ENCODE results near the gene VIM. TPM values are rescaled to one million over a fixed set of nuclear protein-coding genes. Genes with fewer than 3 reads are reported as not detected.

Gene VIM
- total and polyA plus RNA-seq, 10 of the 15 experiments (the other 5 are each of a cell fraction or from before 2014, with no cell fraction given): 44.2 to 287 (median 188) TPM

- Histone ChIP-seq H3K9me3 (replicated peaks; ENCODE audit: control insufficient read depth, insufficient read depth, low read length) (no peaks in the 10 kb centered on the region; the same call in 2 of the 3 replicates), H2AFZ (ENCODE audit: control insufficient read depth, low read depth, low read length) (no peak overlapping the region), H3K27ac (ENCODE audit: control insufficient read depth, insufficient read depth) (no peak overlapping the region), H3K27me3 (replicated peaks in 1 of 2; ENCODE audit: control insufficient read depth in 2 of 2, insufficient read depth in 2 of 2, low read length in 1 of 2) (no peaks in the 10 kb centered on the region), H3K4me3 (no peak overlapping the region), H3K4me1 (ENCODE audit: control insufficient read depth, insufficient read depth, low read length) (no peaks in the 10 kb centered on the region), H4K20me1 (ENCODE audit: control insufficient read depth, insufficient read depth) (no peaks in the 10 kb centered on the region), H3K4me2 (ENCODE audit: control insufficient read depth, insufficient read depth) (no peak overlapping the region), H3K79me2 (ENCODE audit: control insufficient read depth, insufficient read depth, low read length) (no peaks in the 10 kb centered on the region), H3K9ac (ENCODE audit: control insufficient read depth, insufficient read depth, low read length) (no peak overlapping the region), H3K36me3 (ENCODE audit: control insufficient read depth in 2 of 2, insufficient read depth in 2 of 2, low read length in 1 of 2) (no peaks in the 10 kb centered on the region)
- CTCF ChIA-PET: interaction anchor here (0.5 to 1.1 kb wide), 2 partner anchors 10 to 30 kb away, joined by 3 to 5 read pairs; no protein-coding TSS in a partner anchor
- SMC1A ChIA-PET (ENCODE audit: uncharacterized antibody, unreplicated experiment): no interaction called here
- FAIRE-seq (no peak), ATAC-seq (no peak), DNase-seq (ENCODE audit: low read depth, low spot score) (no peak)
- POLR2A ChIA-PET: no interaction called here
- TF ChIP-seq HDAC6 (IDR thresholded peaks at IDR 0.05; ENCODE audit: unreplicated experiment) (no peak), TCF7 (IDR thresholded peaks at IDR 0.05; ENCODE audit: borderline replicate concordance) (no peak), NBN (IDR thresholded peaks at IDR 0.05) (no peak), IKZF2 (IDR thresholded peaks at IDR 0.05) (no peak), EP300 (IDR thresholded peaks at IDR 0.05; ENCODE audit: borderline replicate concordance in 1 of 2, control insufficient read depth in 1 of 2, low read depth in 2 of 2, low read length in 2 of 2) (no peak), SREBF2 (IDR thresholded peaks at IDR 0.05; ENCODE audit: low read length) (no peak), IKZF1 (conservative IDR thresholded peaks at IDR 0.05) (no peak), RUNX3 (IDR thresholded peaks at IDR 0.05; ENCODE audit: low read length) (no peak), PRDM15 (CRISPR knock-in tag; IDR thresholded peaks at IDR 0.05) (no peak), BACH1 (IDR thresholded peaks at IDR 0.05; ENCODE audit: borderline replicate concordance) (no peak)
- intact Hi-C loops (cut with micrococcal nuclease; ENCODE audit: unreplicated experiment) (no loop called here), in situ Hi-C loops (cut with MboI) (no loop called here)
- 48% methylated on average over 10 of the region's 10 CpGs for WGBS (ENCODE audit: insufficient coverage, insufficient replicate concordance, low lambda C conversion rate, missing lambda C conversion rate)
- BruUV-seq (replicated peaks): no TSS peak
- RAD21 ChIA-PET (ENCODE audit: unreplicated experiment): no interaction called here
These were observed 58.8 kb downstream of the VIM start for GRCh38 chr10:17286562-17287550.

Other genes with a start within 250 kb of the VIM start
- under 0.01 TPM in 2 replicates for gene CUBN, start 98.4 kb upstream of the VIM start, total RNA-seq (2014; rRNA removed)
- gene CUBN, start 98.4 kb upstream of the VIM start, total RNA-seq (2014; rRNA removed; fragmentation: Illumina TruSeq; extraction: Trizol): under 0.01 TPM in 1 of 2 replicates, not detected in the other
- gene CUBN, start 98.4 kb upstream of the VIM start, total RNA-seq (2021): 0.03 TPM in 1 of 2 replicates, not detected in the other
- 0.14 and 0.19 TPM in 2 replicates for gene CUBN, start 98.4 kb upstream of the VIM start, polyA plus RNA-seq (2011; rRNA removed)
- 0.01 TPM in 1 of 2 replicates, not detected in the other for gene CUBN, start 98.4 kb upstream of the VIM start, polyA plus RNA-seq (2014; fragmentation: Illumina TruSeq; extraction: Trizol)
- under 1 TPM in 1 of 2 experiments, not detected in 1; 0.02 TPM for gene CUBN, start 98.4 kb upstream of the VIM start, polyA plus RNA-seq (2014; fragmentation: Nextera tagmentation; extraction: Ambion mirVana)
- not detected in 2 replicates for gene CUBN, start 98.4 kb upstream of the VIM start, polyA plus RNA-seq (2014; rRNA removed)
- not detected for gene CUBN, start 98.4 kb upstream of the VIM start, polyA plus RNA-seq (2016; fragmentation: Nextera tagmentation; extraction: Ambion mirVana)
- 4.3 and 5.0 TPM in 2 replicates for gene TRDMT1, start 26.6 kb upstream of the VIM start, total RNA-seq (2014; rRNA removed)
- 3.7 and 4.3 TPM in 2 replicates for gene TRDMT1, start 26.6 kb upstream of the VIM start, total RNA-seq (2014; rRNA removed; fragmentation: Illumina TruSeq; extraction: Trizol)
- 3.9 and 4.4 TPM in 2 replicates for gene TRDMT1, start 26.6 kb upstream of the VIM start, total RNA-seq (2021)
- 4.5 and 6.1 TPM in 2 replicates for gene TRDMT1, start 26.6 kb upstream of the VIM start, polyA plus RNA-seq (2011; rRNA removed)
- gene TRDMT1, start 26.6 kb upstream of the VIM start, polyA plus RNA-seq (2014; fragmentation: Illumina TruSeq; extraction: Trizol): 4.7 and 9.0 TPM in 2 replicates
- 1 to 10 TPM; 2.3 to 5.2 TPM for gene TRDMT1, start 26.6 kb upstream of the VIM start, polyA plus RNA-seq (2014; fragmentation: Nextera tagmentation; extraction: Ambion mirVana)
- 2.2 and 3.3 TPM in 2 replicates for gene TRDMT1, start 26.6 kb upstream of the VIM start, polyA plus RNA-seq (2014; rRNA removed)
- gene TRDMT1, start 26.6 kb upstream of the VIM start, polyA plus RNA-seq (2016; fragmentation: Nextera tagmentation; extraction: Ambion mirVana): 1 to 10 TPM; 7.1 to 9.7 TPM
- gene ST8SIA6, start 226.4 kb downstream of the VIM start, total RNA-seq (2014; rRNA removed): not detected in 2 replicates
- gene ST8SIA6, start 226.4 kb downstream of the VIM start, total RNA-seq (2014; rRNA removed; fragmentation: Illumina TruSeq; extraction: Trizol): not detected in 2 replicates
- not detected in 2 replicates for gene ST8SIA6, start 226.4 kb downstream of the VIM start, total RNA-seq (2021)
- 0.22 and 0.29 TPM in 2 replicates for gene ST8SIA6, start 226.4 kb downstream of the VIM start, polyA plus RNA-seq (2011; rRNA removed)
- gene ST8SIA6, start 226.4 kb downstream of the VIM start, polyA plus RNA-seq (2014; fragmentation: Illumina TruSeq; extraction: Trizol): not detected in 2 replicates
- gene ST8SIA6, start 226.4 kb downstream of the VIM start, polyA plus RNA-seq (2014; fragmentation: Nextera tagmentation; extraction: Ambion mirVana): not detected
- not detected in 2 replicates for gene ST8SIA6, start 226.4 kb downstream of the VIM start, polyA plus RNA-seq (2014; rRNA removed)
- not detected for gene ST8SIA6, start 226.4 kb downstream of the VIM start, polyA plus RNA-seq (2016; fragmentation: Nextera tagmentation; extraction: Ambion mirVana)